Bronchial epithelial cell (primary cell): ENCODE data around the gene GOT1. TPM values are rescaled to one million over a fixed set of nuclear protein-coding genes. Genes with fewer than 3 reads are reported as not detected.

ENCODE experiments used
- DNase-seq: peaks from one replicate; pipeline ENCODE4 v3.0.0-alpha.2; 2010; ENCODE audit warnings: low read depth
- FAIRE-seq: peaks from 2 replicates; lab custom pipeline; 2011; peaks lifted over from hg19 to GRCh38; lab: Jason Lieb, UNC
- H3K27me3 ChIP-seq: 2 replicates; pipeline ENCODE4 v1.5.1; 2011; ENCODE audit warnings: low read length; ENCODE audit not compliant: control insufficient read depth, insufficient read depth
- H3K36me3 ChIP-seq: 2 replicates; pipeline ENCODE4 v1.5.1; 2011; ENCODE audit warnings: low read length; ENCODE audit not compliant: control insufficient read depth, insufficient read depth
- H3K4me3 ChIP-seq: 2 replicates; pipeline ENCODE4 v1.5.1; 2011; ENCODE audit warnings: mild to moderate bottlenecking, low read depth, low read length, control low read depth
- CTCF ChIP-seq: IDR thresholded peaks from 2 replicates; pipeline ENCODE4 v1.5.1; 2011; ENCODE audit warnings: mild to moderate bottlenecking, moderate library complexity, low read length, control low read depth, inconsistent platforms; ENCODE audit not compliant: insufficient read depth, severe bottlenecking
- total RNA-seq: library from RNA; depleted of rRNA; stranded (reverse); fragments of >200 nt; gene quantifications from 2 replicates; pipeline ENCODE4 v1.2.1, GENCODE V29; 2014

The GOT1 gene
- total RNA-seq, 1 donor from 2014 or later, result 67.9 TPM

GRCh38 chr10:99460070-99460469 is 29.6 kb upstream of the GOT1 start:
- Histone ChIP-seq H3K27me3 (no peaks in the 10 kb centered on the region), H3K4me3 (no peak overlapping the region)

GRCh38 chr10:99459217-99459616 is 28.8 kb upstream of the GOT1 start:
- TF ChIP-seq CTCF, result no peak

More at GRCh38 chr10:99460070-99460469, 29.6 kb upstream of the GOT1 start:
- FAIRE-seq (no peak), DNase-seq (no peak)
- H3K36me3 ChIP-seq, result no peaks in the 10 kb centered on the region
- TF ChIP-seq CTCF, result no peak

GRCh38 chr10:99457813-99458212 is 27.4 kb upstream of the GOT1 start:
- H3K4me3 ChIP-seq, result no peak overlapping the region
- H3K27me3 ChIP-seq, result no peaks in the 10 kb centered on the region
- DNase-seq (peak; percentile 46), FAIRE-seq (no peak)
- H3K36me3 ChIP-seq, result no peaks in the 10 kb centered on the region
- no peak for TF ChIP-seq CTCF

More at GRCh38 chr10:99459217-99459616, 28.8 kb upstream of the GOT1 start:
- no peak for FAIRE-seq
- DNase-seq, result no peak
- Histone ChIP-seq H3K27me3 (no peaks in the 10 kb centered on the region), H3K36me3 (no peaks in the 10 kb centered on the region), H3K4me3 (no peak overlapping the region)

- DNase-seq, result no peak
- Histone ChIP-seq H3K4me3 (no peak overlapping the region), H3K27me3 (no peaks in the 10 kb centered on the region), H3K36me3 (no peaks in the 10 kb centered on the region)
- FAIRE-seq, result no peak
- TF ChIP-seq CTCF, result no peak
These were observed 26.5 kb upstream of the GOT1 start for GRCh38 chr10:99456931-99457288.

- no peak overlapping the region for H3K4me3 ChIP-seq
- DNase-seq (peak; percentile 75), FAIRE-seq (no peak)
- TF ChIP-seq CTCF, result no peak
- H3K27me3 ChIP-seq, result no peaks in the 10 kb centered on the region
- H3K36me3 ChIP-seq, result no peaks in the 10 kb centered on the region
These were observed 25.9 kb upstream of the GOT1 start for GRCh38 chr10:99456207-99456930.

- TF ChIP-seq CTCF, result no peak
- DNase-seq (no peak), FAIRE-seq (no peak)
- no peak overlapping the region for H3K4me3 ChIP-seq
- H3K36me3 ChIP-seq, result no peaks in the 10 kb centered on the region
- peaks cover 10% of the 10 kb centered on the region for H3K27me3 ChIP-seq
These were observed 21.6 kb upstream of the GOT1 start for GRCh38 chr10:99451981-99452380.
